Keratinocyte (primary cell): ENCODE data around the gene POLR1B. TPM values are rescaled to one million over a fixed set of nuclear protein-coding genes. Genes with fewer than 3 reads are reported as not detected.

ENCODE experiments used
- DNase-seq: peaks from one replicate; pipeline ENCODE4 v3.0.0-alpha.2; 2011; ENCODE audit warnings: low read depth, missing footprints, low spot score
- FAIRE-seq: peaks from 2 replicates; lab custom pipeline; 2011; peaks lifted over from hg19 to GRCh38; lab: Jason Lieb, UNC
- H2AFZ ChIP-seq: 2 replicates; pipeline ENCODE4 v1.6.0; 2012; ENCODE audit warnings: low read length, control low read depth, inconsistent platforms; ENCODE audit not compliant: control insufficient read depth
- H3K27ac ChIP-seq: 2 replicates; pipeline ENCODE4 v1.5.1; 2011; ENCODE audit warnings: low read length; ENCODE audit not compliant: control insufficient read depth, insufficient read depth
- H3K27me3 ChIP-seq: 3 replicates; pipeline ENCODE4 v1.6.0; 2011; ENCODE audit warnings: low read length; ENCODE audit not compliant: control insufficient read depth, insufficient read depth; ENCODE audit errors: extremely low read depth
- H3K36me3 ChIP-seq, 2 experiments: 2 replicates in 1 of 2; 3 replicates in 1 of 2; pipeline ENCODE4 v1.5.1; 2011; ENCODE audit warnings: low read length in 2 of 2, mild to moderate bottlenecking in 1 of 2; ENCODE audit not compliant: control insufficient read depth in 2 of 2, insufficient read depth in 2 of 2; ENCODE audit errors: extremely low read depth in 1 of 2
- H3K4me1 ChIP-seq: 3 replicates; pipeline ENCODE4 v1.5.1; 2011; ENCODE audit warnings: low read length; ENCODE audit not compliant: control insufficient read depth, insufficient read depth; ENCODE audit errors: extremely low read depth
- H3K4me2 ChIP-seq: 3 replicates; pipeline ENCODE4 v1.6.0; 2011; ENCODE audit warnings: low read depth, low read length; ENCODE audit not compliant: control insufficient read depth, insufficient read depth; ENCODE audit errors: extremely low read depth
- H3K4me3 ChIP-seq, 3 experiments: fragments of 200-600 bp in 1 of 3; sonication (generic) in 1 of 3; 2 replicates in 2 of 3; 3 replicates in 1 of 3; pipeline ENCODE4 v1.5.1; 2011 to 2016; ENCODE audit warnings: low read length in 3 of 3, mild to moderate bottlenecking in 3 of 3, control low read depth in 2 of 3, inconsistent platforms in 1 of 3, low read depth in 1 of 3, mixed read lengths in 1 of 3, mixed run types in 1 of 3, moderate library complexity in 1 of 3; ENCODE audit not compliant: control insufficient read depth in 2 of 3, insufficient read depth in 2 of 3; ENCODE audit errors: extremely low read depth in 1 of 3
- H3K79me2 ChIP-seq: 2 replicates; pipeline ENCODE4 v1.6.0; 2012; ENCODE audit warnings: low read length; ENCODE audit not compliant: control insufficient read depth, insufficient read depth
- H3K9ac ChIP-seq: 3 replicates; pipeline ENCODE4 v1.6.0; 2011; ENCODE audit warnings: low read length; ENCODE audit not compliant: control insufficient read depth, insufficient read depth; ENCODE audit errors: extremely low read depth
- H3K9me1 ChIP-seq: 3 replicates; pipeline ENCODE4 v1.6.0; 2011; ENCODE audit warnings: low read length; ENCODE audit not compliant: control insufficient read depth, insufficient read depth; ENCODE audit errors: extremely low read depth
- H3K9me3 ChIP-seq: 2 replicates; pipeline ENCODE4 v1.5.1; 2012; ENCODE audit warnings: low read depth, low read length; ENCODE audit not compliant: control insufficient read depth
- H4K20me1 ChIP-seq: 3 replicates; pipeline ENCODE4 v1.6.0; 2011; ENCODE audit warnings: low read length; ENCODE audit not compliant: control insufficient read depth, insufficient read depth; ENCODE audit errors: extremely low read depth
- CTCF ChIP-seq, 3 experiments: IDR thresholded peaks in 1 of 3; conservative IDR thresholded peaks in 1 of 3; optimal IDR thresholded peaks in 1 of 3; 2 replicates in 2 of 3; 3 replicates in 1 of 3; pipeline versions ENCODE3 to v1.5.1; 2011; ENCODE audit warnings: low read length in 3 of 3, mild to moderate bottlenecking in 3 of 3, moderate library complexity in 2 of 3, control low read depth in 1 of 3, inconsistent platforms in 1 of 3; ENCODE audit not compliant: insufficient read depth in 2 of 3; ENCODE audit errors: extremely low read depth in 1 of 3
- EZH2 ChIP-seq: IDR thresholded peaks from one replicate; pipeline ENCODE4 v1.6.1; 2012; ENCODE audit warnings: inconsistent platforms, mild to moderate bottlenecking, low read length, moderate library complexity
- dilution Hi-C: fragments of 300-500 bp; cut with MboI; formaldehyde crosslinking; loops from one replicate; pipeline ENCODE4 v1.7.0; 2020; ENCODE audit warnings: low sequenced_read_pairs; ENCODE audit not compliant: extremely low pct_ligation_motif_present
- polyA plus RNA-seq, 5 experiments: library from polyadenylated mRNA; depleted of rRNA in 3 of 5; stranded (reverse) in 3 of 5; stranded (forward) in 1 of 5; unstranded in 1 of 5; fragments of >200 nt; gene quantifications; 1 replicate in 1 of 5; 2 replicates in 3 of 5; 3 replicates in 1 of 5; pipeline versions ENCODE4 v1.2.1 to v1.2.3, GENCODE V29; 2011 to 2012; ENCODE audit warnings: missing spikeins in 2 of 5, low read depth in 1 of 5, low replicate concordance in 1 of 5

Gene POLR1B
- polyA plus RNA-seq, 1 donor (not counting 4 experiments of a cell fraction or from before 2014, with no cell fraction given) = 31.9 TPM

GRCh38 chr2:112572005-112572404 is 29.7 kb downstream of the POLR1B start:
- Histone ChIP-seq H4K20me1 (no peaks in the 10 kb centered on the region), H2AFZ (no peak overlapping the region), H3K4me1 (no peaks in the 10 kb centered on the region), H3K4me3 (no peak overlapping the region), H3K9ac (no peak overlapping the region), H3K79me2 (no peaks in the 10 kb centered on the region), H3K4me2 (no peak overlapping the region), H3K27ac (no peak overlapping the region), H3K9me3 (no peaks in the 10 kb centered on the region), H3K27me3 (no peaks in the 10 kb centered on the region), H3K9me1 (no peaks in the 10 kb centered on the region), H3K36me3 (peaks cover 22 to 34% of the 10 kb centered on the region in 2 experiments)
- TF ChIP-seq EZH2 = no peak
- no peak for TF ChIP-seq CTCF (optimal IDR thresholded peaks at IDR 0.05 in 1 of 3, IDR thresholded peaks at IDR 0.05 in 1 of 3, conservative IDR thresholded peaks at IDR 0.05 in 1 of 3; ENCODE audit: extremely low read depth in 1 of 3, insufficient read depth in 2 of 3, low read length in 3 of 3)
- FAIRE-seq = no peak
- dilution Hi-C loops = no loop called here
- DNase-seq = no peak

GRCh38 chr2:112577756-112578155 is 35.5 kb downstream of the POLR1B start:
- no peak for TF ChIP-seq EZH2
- no peak for TF ChIP-seq CTCF (optimal IDR thresholded peaks at IDR 0.05 in 1 of 3, IDR thresholded peaks at IDR 0.05 in 1 of 3, conservative IDR thresholded peaks at IDR 0.05 in 1 of 3; ENCODE audit: extremely low read depth in 1 of 3, insufficient read depth in 2 of 3, low read length in 3 of 3)
- dilution Hi-C loops = no loop called here

More at GRCh38 chr2:112577756-112578155, 35.5 kb downstream of the POLR1B start:
- H3K4me3 ChIP-seq = no peak overlapping the region
- H3K27me3 ChIP-seq = no peaks in the 10 kb centered on the region
- peaks cover 11 to 21% of the 10 kb centered on the region in 2 experiments for H3K36me3 ChIP-seq
- FAIRE-seq (no peak), DNase-seq (no peak)
- peaks cover 2% of the 10 kb centered on the region for H3K9me1 ChIP-seq
- no peak overlapping the region for H3K27ac ChIP-seq
- no peaks in the 10 kb centered on the region for H3K9me3 ChIP-seq
- H3K4me2 ChIP-seq = no peak overlapping the region
- H4K20me1 ChIP-seq = no peaks in the 10 kb centered on the region
- no peaks in the 10 kb centered on the region for H3K79me2 ChIP-seq
- H3K4me1 ChIP-seq = peaks cover 9% of the 10 kb centered on the region
- no peak overlapping the region for H2AFZ ChIP-seq
- H3K9ac ChIP-seq = no peak overlapping the region
